HEK293T (cell line): ENCODE data around the gene CIB4.

Source experiments
- CTCF ChIA-PET: fragments of 350-600 bp; formaldehyde crosslinking; extraction: SDS; loops from one replicate; lab custom pipeline; 2021; ENCODE audit warnings: antibody characterized with exemption, inconsistent platforms; lab: Yijun Ruan, JAX
- POLR2A ChIA-PET: fragments of 350-600 bp; formaldehyde crosslinking; extraction: SDS; loops from one replicate; lab custom pipeline; 2020; ENCODE audit warnings: antibody characterized with exemption, inconsistent platforms; lab: Yijun Ruan, JAX
- DNase-seq: peaks from one replicate; pipeline ENCODE4 v3.0.0; 2012; ENCODE audit warnings: mixed read lengths; ENCODE audit errors: extremely low spot score
- ARNT ChIP-seq: fragments of 450-650 bp; IDR thresholded peaks from 2 replicates; pipeline ENCODE4 v1.6.1; 2017; ENCODE audit warnings: mild to moderate bottlenecking
- BHLHE40 ChIP-seq: fragments of 450-650 bp; IDR thresholded peaks from 2 replicates; pipeline ENCODE4 v1.6.1; 2016; ENCODE audit warnings: mild to moderate bottlenecking, moderate library complexity, borderline replicate concordance
- CTBP1 ChIP-seq: fragments of 450-650 bp; IDR thresholded peaks from 2 replicates; pipeline ENCODE4 v1.6.1; 2016; ENCODE audit warnings: borderline replicate concordance
- ELF4 ChIP-seq: fragments of 450-650 bp; IDR thresholded peaks from 2 replicates; pipeline ENCODE4 v1.6.1; 2017; ENCODE audit warnings: antibody characterized with exemption
- FOXA1 ChIP-seq: fragments of 450-650 bp; IDR thresholded peaks from 2 replicates; pipeline ENCODE4 v1.6.1; 2016; ENCODE audit warnings: mild to moderate bottlenecking
- FOXK2 ChIP-seq: fragments of 450-650 bp; IDR thresholded peaks from 2 replicates; pipeline ENCODE4 v1.6.1; 2016; ENCODE audit warnings: mild to moderate bottlenecking
- FOXM1 ChIP-seq: fragments of 450-650 bp; IDR thresholded peaks from 2 replicates; pipeline ENCODE4 v1.6.1; 2017; ENCODE audit warnings: mild to moderate bottlenecking, borderline replicate concordance
- HDGF ChIP-seq: fragments of 450-650 bp; IDR thresholded peaks from 2 replicates; pipeline ENCODE4 v1.6.1; 2017; ENCODE audit warnings: antibody characterized with exemption, borderline replicate concordance
- L3MBTL2 ChIP-seq: fragments of 450-650 bp; conservative IDR thresholded peaks from 2 replicates; pipeline ENCODE4 v1.6.1; 2016; ENCODE audit warnings: mild to moderate bottlenecking
- LEF1 ChIP-seq: fragments of 450-650 bp; IDR thresholded peaks from 2 replicates; pipeline ENCODE4 v1.6.1; 2017; ENCODE audit warnings: mild to moderate bottlenecking, borderline replicate concordance
- NFRKB ChIP-seq: fragments of 450-650 bp; IDR thresholded peaks from 2 replicates; pipeline ENCODE4 v1.6.1; 2016; ENCODE audit warnings: mild to moderate bottlenecking, moderate library complexity
- PKNOX1 ChIP-seq: fragments of 450-650 bp; IDR thresholded peaks from 2 replicates; pipeline ENCODE4 v1.6.1; 2016
- SP1 ChIP-seq: fragments of 450-650 bp; IDR thresholded peaks from 2 replicates; pipeline ENCODE4 v1.6.1; 2017
- SUZ12 ChIP-seq: fragments of 450-650 bp; IDR thresholded peaks from 2 replicates; pipeline ENCODE4 v1.6.1; 2016; ENCODE audit warnings: mild to moderate bottlenecking
- TARDBP ChIP-seq: fragments of 450-650 bp; IDR thresholded peaks from 2 replicates; pipeline ENCODE4 v1.6.1; 2016
- ZNF384 ChIP-seq: fragments of 450-650 bp; IDR thresholded peaks from 2 replicates; pipeline ENCODE4 v1.6.1; 2016

Gene CIB4

DNA sequence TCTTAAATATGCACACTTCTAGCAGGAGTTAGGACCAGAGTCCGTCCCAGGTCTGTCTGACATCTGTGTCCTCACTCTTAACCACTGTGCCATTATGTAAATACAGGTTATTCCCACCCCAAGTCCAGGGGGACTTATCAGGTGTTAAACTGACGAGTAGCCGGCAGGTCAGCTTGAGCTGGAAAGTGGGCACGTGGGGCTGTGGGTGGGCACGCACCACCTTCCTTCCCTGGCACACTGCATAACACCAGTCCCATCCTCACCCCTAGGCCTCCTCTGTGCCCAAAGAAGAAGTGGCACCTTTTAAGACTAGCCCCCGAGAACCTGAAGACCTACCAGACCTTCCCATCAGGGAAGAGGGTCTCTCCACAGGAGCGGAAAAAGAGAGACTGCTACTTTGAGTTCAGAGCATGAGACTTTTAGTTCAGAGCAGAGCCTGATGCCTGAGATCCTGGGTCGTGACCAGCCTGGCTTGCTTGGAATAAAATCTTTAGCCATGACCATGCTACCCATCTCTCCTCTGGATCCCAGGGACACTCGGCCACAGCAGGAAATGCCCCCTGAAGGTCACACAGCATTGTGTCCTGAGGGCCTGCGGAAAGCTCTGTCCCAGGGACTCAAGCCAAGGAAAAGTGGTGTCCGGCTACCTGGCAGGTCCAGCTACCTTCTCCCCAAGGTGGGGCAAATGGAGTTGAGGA is 62.0 kb downstream of the CIB4 start:
- ChIA-PET POLR2A (no interaction called here), CTCF (no interaction called here)
- DNase-seq = no peak
- no peak for TF ChIP-seq PKNOX1
- TF ChIP-seq ZNF384 = no peak
- TF ChIP-seq TARDBP = no peak

GRCh38 chr2:26578581-26578980 is 62.6 kb downstream of the CIB4 start:
- DNase-seq = no peak
- ChIA-PET CTCF (interaction anchor here (1.2 to 2.3 kb wide), 3 partner anchors 20 to 77 kb away, joined by 6 to 12 read pairs (median 6); no protein-coding TSS in a partner anchor), POLR2A (no interaction called here)
- TF ChIP-seq PKNOX1 (no peak), ARNT (no peak), FOXM1 (no peak), ELF4 (no peak), FOXK2 (no peak), HDGF (no peak), TARDBP (no peak), SP1 (no peak), LEF1 (no peak), BHLHE40 (no peak), NFRKB (no peak), FOXA1 (no peak), ZNF384 (no peak), SUZ12 (no peak), CTBP1 (no peak), L3MBTL2 (no peak)

DNA sequence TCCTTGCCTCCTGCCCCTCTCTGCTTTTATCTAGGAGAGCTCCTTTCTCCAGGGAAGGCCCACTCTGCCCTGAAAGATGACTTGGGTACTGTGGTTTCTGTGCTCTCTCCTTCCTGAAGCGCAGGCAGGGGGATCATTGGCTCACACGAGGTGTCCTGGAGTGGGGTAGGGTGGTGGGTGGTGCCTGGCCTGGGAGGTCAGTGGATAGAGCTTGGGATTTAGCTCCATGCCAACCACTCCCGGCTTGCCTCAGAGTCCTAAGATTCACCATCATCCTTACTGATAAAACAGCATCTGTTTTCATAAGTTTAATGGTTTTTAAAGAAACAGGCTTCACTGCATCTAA is 63.1 kb downstream of the CIB4 start:
- TF ChIP-seq ZNF384 (no peak), ARNT (no peak), FOXM1 (no peak), TARDBP (no peak), HDGF (no peak), SUZ12 (no peak), CTBP1 (no peak), PKNOX1 (no peak), L3MBTL2 (no peak), NFRKB (no peak), FOXK2 (no peak)
- DNase-seq = peak; percentile 25
- ChIA-PET POLR2A (interaction anchor here (0.9 kb wide), 1 partner anchor 58 kb away, joined by 3 read pairs; no protein-coding TSS in a partner anchor), CTCF (interaction anchor here (0.7 to 2.3 kb wide), 10 partner anchors 12 to 382 kb away, joined by 3 to 12 read pairs (median 4); partner anchors contain the start of gene ADGRF3)

- CTCF ChIA-PET = interaction anchor here (0.7 to 2.3 kb wide), 10 partner anchors 12 to 383 kb away, joined by 3 to 12 read pairs (median 4); partner anchors contain the start of gene ADGRF3
Measured at GRCh38 chr2:26577442-26578112, 63.6 kb downstream of the CIB4 start.

GRCh38 chr2:26576565-26577441 is 64.4 kb downstream of the CIB4 start:
- CTCF ChIA-PET = interaction anchor here (0.9 to 2.3 kb wide), 6 partner anchors 11 to 230 kb away, joined by 3 to 12 read pairs (median 4); partner anchors contain the start of gene ADGRF3
- POLR2A ChIA-PET = interaction anchor here (1.0 kb wide), 1 partner anchor 231 kb away, joined by 3 read pairs; the partner anchor contains the start of gene SELENOI
- no peak for DNase-seq
- TF ChIP-seq TARDBP (no peak), ELF4 (no peak), SP1 (no peak), FOXA1 (no peak), FOXK2 (no peak), LEF1 (no peak), L3MBTL2 (no peak), BHLHE40 (no peak), HDGF (no peak), CTBP1 (no peak), PKNOX1 (no peak), ARNT (no peak), NFRKB (no peak), FOXM1 (no peak), SUZ12 (no peak), ZNF384 (no peak)

More at GRCh38 chr2:26577442-26578112, 63.6 kb downstream of the CIB4 start:
- DNase-seq = peak; percentile 87
- TF ChIP-seq ZNF384 (no peak), NFRKB (no peak), L3MBTL2 (no peak), LEF1 (no peak), BHLHE40 (no peak), HDGF (no peak), CTBP1 (no peak), ARNT (no peak), FOXA1 (no peak), FOXK2 (no peak), SUZ12 (no peak), SP1 (no peak), FOXM1 (no peak)
- POLR2A ChIA-PET = interaction anchor here (0.9 to 1.0 kb wide), 2 partner anchors 58 to 232 kb away, joined by 3 read pairs; partner anchors contain the start of gene SELENOI
